Left ventricle myocardium inferior (tissue), 1 donor: ENCODE measurements around the gene FAM78A. TPM values are rescaled to one million over a fixed set of nuclear protein-coding genes. Genes with fewer than 3 reads are reported as not detected.

Source experiments
- DNase-seq: peaks from one replicate; pipeline ENCODE4 v3.0.0-alpha.2; 2020
- H3K27ac ChIP-seq: fragments of 200-600 bp; replicated peaks from 2 replicates; pipeline ENCODE4 v1.8.0; 2021
- H3K27me3 ChIP-seq: fragments of 200-600 bp; 2 replicates; pipeline ENCODE4 v1.8.0; 2021; ENCODE audit warnings: low read depth
- H3K36me3 ChIP-seq: fragments of 200-600 bp; 2 replicates; pipeline ENCODE4 v1.8.0; 2021
- H3K4me1 ChIP-seq: fragments of 200-600 bp; 2 replicates; pipeline ENCODE4 v1.8.0; 2021
- H3K4me3 ChIP-seq: fragments of 200-600 bp; 2 replicates; pipeline ENCODE4 v1.8.0; 2021; ENCODE audit warnings: mild to moderate bottlenecking, moderate library complexity
- H3K9me3 ChIP-seq: fragments of 200-600 bp; replicated peaks from 2 replicates; pipeline ENCODE4 v1.8.0; 2021
- intact Hi-C: fragments of 100-400 bp; cut with micrococcal nuclease; formaldehyde crosslinking; loops from one replicate; pipeline ENCODE4 v1.11.0; 2022
- total RNA-seq: library from RNA; stranded (reverse); fragmentation: NEBNext Ultra II Directional; extraction: Animal tissue kit (Norgen Biotek cat#: 25700); gene quantifications from one replicate; pipeline ENCODE4 v1.2.1, GENCODE V29; 2021
- TF ChIP-seq, protein P1 (sequence below): fragments of 200-600 bp; IDR thresholded peaks from 2 replicates; pipeline ENCODE4 v1.8.0; 2021; ENCODE audit warnings: antibody characterized with exemption, mild to moderate bottlenecking, borderline replicate concordance
- donor health status: DM: no; HTN: yes; CAD: no; lungs with severe emphysema.

Gene FAM78A
- total RNA-seq, 1 donor from 2014 or later: 47.3 TPM

DNA sequence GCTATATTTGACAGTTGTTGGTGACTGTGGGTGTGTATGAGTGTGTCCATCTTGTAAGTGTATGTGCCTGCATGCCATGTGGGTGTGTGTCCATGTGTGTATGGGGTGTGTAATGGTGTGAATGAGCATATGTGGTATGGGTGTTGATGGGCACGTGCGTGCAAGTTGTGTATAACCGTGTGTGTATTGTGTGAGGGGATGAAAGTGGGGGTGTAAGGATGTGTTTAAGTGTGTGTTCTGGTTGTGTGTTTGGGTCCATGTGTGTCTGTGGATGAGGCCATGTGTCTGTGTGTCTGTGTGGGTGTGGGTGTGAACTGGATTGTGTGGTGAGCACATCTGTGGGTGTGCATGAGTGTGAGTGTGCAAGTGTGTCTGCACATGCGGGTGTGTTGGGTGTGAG is 5.9 kb upstream of the FAM78A start:
- Histone ChIP-seq H3K27me3 (peaks cover 21% of the 10 kb centered on the region), H3K9me3 (no peaks in the 10 kb centered on the region), H3K4me1 (peaks cover 54% of the 10 kb centered on the region), H3K36me3 (no peaks in the 10 kb centered on the region), H3K4me3 (peak overlapping the region; percentile 59), H3K27ac (peak overlapping the region; percentile 87)
- no peak for DNase-seq
- TF ChIP-seq, protein P1, sequence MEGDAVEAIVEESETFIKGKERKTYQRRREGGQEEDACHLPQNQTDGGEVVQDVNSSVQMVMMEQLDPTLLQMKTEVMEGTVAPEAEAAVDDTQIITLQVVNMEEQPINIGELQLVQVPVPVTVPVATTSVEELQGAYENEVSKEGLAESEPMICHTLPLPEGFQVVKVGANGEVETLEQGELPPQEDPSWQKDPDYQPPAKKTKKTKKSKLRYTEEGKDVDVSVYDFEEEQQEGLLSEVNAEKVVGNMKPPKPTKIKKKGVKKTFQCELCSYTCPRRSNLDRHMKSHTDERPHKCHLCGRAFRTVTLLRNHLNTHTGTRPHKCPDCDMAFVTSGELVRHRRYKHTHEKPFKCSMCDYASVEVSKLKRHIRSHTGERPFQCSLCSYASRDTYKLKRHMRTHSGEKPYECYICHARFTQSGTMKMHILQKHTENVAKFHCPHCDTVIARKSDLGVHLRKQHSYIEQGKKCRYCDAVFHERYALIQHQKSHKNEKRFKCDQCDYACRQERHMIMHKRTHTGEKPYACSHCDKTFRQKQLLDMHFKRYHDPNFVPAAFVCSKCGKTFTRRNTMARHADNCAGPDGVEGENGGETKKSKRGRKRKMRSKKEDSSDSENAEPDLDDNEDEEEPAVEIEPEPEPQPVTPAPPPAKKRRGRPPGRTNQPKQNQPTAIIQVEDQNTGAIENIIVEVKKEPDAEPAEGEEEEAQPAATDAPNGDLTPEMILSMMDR: no peak
- intact Hi-C loops: no loop called here

DNA sequence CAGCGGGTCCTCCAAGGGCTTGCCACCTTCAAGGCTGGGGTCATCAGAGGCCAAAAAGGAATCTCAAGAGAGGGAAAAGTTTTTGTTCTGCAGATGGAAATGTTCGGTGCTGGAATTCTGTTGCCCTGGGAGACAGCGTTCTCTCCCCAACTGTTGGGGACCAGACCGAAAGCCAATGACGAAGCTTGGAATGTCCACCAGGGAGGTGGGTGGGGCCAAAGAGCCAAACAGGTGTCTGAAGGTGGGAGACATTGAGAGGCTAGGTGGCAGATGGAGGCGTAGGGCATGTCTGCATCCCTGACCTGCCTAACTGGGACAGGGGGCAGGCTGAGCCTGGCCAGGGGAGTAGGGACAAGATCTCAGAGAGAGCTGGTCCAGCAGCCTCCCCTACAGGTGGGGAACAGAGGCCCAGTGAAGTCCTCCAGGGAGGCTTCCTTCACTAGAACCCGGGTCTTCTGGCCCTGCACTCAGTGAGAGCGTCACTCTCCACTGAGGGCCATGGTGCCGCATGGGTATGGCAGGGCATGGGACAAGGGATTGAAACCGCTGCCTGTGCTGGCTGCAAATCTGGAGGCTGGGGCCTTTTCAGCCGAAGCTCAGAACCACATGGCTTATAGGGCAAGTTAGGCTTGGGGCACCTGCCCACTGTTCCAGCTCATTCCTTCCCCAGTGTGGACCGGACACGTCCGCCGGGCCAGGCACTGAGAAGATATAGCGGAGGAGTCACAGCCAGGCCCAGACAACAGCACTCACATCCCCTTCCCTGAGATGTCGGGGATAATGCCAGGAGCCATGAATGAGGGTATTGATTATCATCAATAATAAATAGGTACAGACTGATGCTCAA is 5.0 kb upstream of the FAM78A start:
- intact Hi-C loops: no loop called here
- TF ChIP-seq, protein P1: no peak
- H3K27me3 ChIP-seq: peaks cover 21% of the 10 kb centered on the region
- H3K4me3 ChIP-seq: no peak overlapping the region
- peak overlapping the region; percentile 87 for H3K27ac ChIP-seq
- peaks cover 56% of the 10 kb centered on the region for H3K4me1 ChIP-seq
- no peak for DNase-seq
- no peaks in the 10 kb centered on the region for H3K36me3 ChIP-seq
- H3K9me3 ChIP-seq: no peaks in the 10 kb centered on the region

DNA sequence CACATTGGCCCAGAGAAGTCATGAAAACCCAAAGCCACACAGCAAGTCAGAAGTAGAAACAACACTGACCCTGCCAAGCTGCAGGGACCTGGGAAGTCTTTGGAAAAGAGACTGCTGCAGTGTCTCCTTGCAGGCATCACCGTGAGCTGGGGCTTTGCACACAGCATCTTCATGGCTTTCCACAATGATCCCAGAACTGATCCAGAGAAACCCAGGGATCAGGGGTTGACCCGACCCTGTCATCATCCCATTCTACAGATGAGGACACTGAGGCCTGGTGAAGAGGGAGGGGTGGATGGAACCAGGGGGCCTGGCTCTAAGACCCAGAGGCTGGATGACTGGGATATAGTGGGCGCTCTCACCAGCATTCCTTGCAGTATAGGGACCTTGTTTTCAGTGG is 4.3 kb upstream of the FAM78A start:
- Histone ChIP-seq H3K4me1 (peaks cover 63% of the 10 kb centered on the region), H3K36me3 (no peaks in the 10 kb centered on the region), H3K9me3 (no peaks in the 10 kb centered on the region), H3K27ac (no peak overlapping the region), H3K27me3 (peaks cover 21% of the 10 kb centered on the region), H3K4me3 (no peak overlapping the region)
- no peak for DNase-seq
- intact Hi-C loops: no loop called here
- TF ChIP-seq, protein P1: no peak

DNA sequence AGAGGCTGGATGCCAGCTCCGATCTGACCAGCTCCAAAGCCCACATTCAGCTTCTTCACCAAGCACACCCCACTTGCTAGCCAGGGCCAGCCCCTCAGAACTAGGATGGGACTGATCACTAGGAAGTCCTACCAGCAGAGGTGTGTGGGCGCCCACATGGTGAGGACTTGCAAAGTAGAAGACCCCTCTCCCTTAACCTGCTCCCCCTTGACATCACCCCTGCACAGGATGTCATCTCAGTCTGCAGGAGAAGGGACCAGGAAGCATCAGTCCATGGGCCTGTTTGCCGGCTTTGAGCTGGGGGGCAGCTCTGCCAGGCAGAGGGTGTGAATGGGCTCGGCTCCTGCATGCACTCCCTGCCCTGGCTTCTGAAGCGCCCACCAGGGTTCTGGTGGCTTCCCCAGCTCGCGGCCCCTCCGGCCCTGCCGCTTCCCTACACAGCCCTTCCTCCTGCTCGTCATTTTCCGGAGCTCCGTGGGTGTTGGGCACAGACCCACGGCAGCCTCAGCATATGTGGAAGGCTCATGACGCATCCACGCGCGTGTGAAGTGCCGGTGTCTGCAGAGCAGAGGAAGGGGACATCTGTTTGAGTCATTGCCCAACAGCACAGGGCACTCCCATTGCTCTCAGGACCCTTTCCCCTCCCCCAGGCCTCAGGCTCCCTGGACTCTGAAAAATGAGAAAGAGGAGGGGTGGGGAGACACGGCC is 3.7 kb upstream of the FAM78A start:
- no peaks in the 10 kb centered on the region for H3K36me3 ChIP-seq
- H3K27ac ChIP-seq: peak overlapping the region; percentile 99
- H3K27me3 ChIP-seq: peaks cover 21% of the 10 kb centered on the region
- no peaks in the 10 kb centered on the region for H3K9me3 ChIP-seq
- H3K4me1 ChIP-seq: peaks cover 69% of the 10 kb centered on the region
- TF ChIP-seq, protein P1: no peak
- intact Hi-C loops: no loop called here
- no peak overlapping the region for H3K4me3 ChIP-seq
- no peak for DNase-seq

DNA sequence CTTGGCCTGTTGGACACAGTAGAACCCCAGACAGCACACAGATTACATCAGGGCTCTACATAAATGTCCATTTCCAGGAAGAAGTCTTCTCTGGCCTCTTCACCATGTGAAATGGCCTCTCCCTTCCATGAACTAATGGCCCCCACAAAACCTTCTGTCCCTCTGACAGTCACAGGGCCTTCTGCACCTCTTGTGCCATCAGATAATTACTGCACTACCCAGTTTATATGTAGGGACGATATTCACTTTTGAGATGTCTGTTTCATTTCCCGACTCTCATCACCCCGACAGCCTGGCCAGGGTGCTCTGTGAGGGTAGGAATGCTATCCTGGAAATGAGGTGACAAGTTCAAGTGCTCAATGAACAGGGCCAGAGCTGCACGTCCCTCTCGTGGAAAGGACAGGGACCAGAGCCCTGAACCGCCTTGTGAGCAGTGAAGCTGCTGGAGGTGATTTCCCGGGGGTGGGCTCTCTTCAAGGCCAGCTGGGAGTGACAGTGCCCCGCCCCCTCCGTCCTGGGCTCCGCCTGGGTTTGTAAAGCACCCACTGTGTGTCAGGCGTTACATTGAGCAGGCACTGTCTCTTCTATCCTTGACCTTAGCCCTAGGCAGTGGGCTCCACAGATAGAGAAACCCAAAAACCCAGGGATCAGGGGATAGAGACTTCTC is 3.0 kb upstream of the FAM78A start:
- intact Hi-C loops: no loop called here
- H3K27ac ChIP-seq: peak overlapping the region; percentile 99
- peaks cover 21% of the 10 kb centered on the region for H3K27me3 ChIP-seq
- DNase-seq: peak; percentile 61
- H3K4me3 ChIP-seq: peak overlapping the region; percentile 96
- peaks cover 76% of the 10 kb centered on the region for H3K4me1 ChIP-seq
- no peaks in the 10 kb centered on the region for H3K9me3 ChIP-seq
- TF ChIP-seq, protein P1: no peak
- no peaks in the 10 kb centered on the region for H3K36me3 ChIP-seq
